H9 (cell line): ENCODE results near the gene KAT6B. TPM values are rescaled to one million over a fixed set of nuclear protein-coding genes. Genes with fewer than 3 reads are reported as not detected.

Experiments
- DNase-seq: peaks from one replicate; pipeline ENCODE4 v3.0.0-alpha.2; 2017
- H2AFZ ChIP-seq: one replicate; pipeline ENCODE4 v1.6.1; 2013; ENCODE audit warnings: mild to moderate bottlenecking, low read length, control low read depth, moderate library complexity
- H2AK5ac ChIP-seq: 2 replicates; pipeline ENCODE4 v1.6.1; 2013; ENCODE audit warnings: low read length, control low read depth, mixed read lengths; ENCODE audit not compliant: insufficient read length
- H2BK120ac ChIP-seq: one replicate; pipeline ENCODE4 v1.6.1; 2013; ENCODE audit warnings: low read depth, mild to moderate bottlenecking, low read length, control low read depth, inconsistent platforms; ENCODE audit not compliant: poor library complexity, severe bottlenecking
- H2BK12ac ChIP-seq: 2 replicates; pipeline ENCODE4 v1.6.1; 2013; ENCODE audit warnings: low read length, control low read depth, mixed read lengths, low read depth; ENCODE audit not compliant: insufficient read length
- H2BK15ac ChIP-seq: 2 replicates; pipeline ENCODE4 v1.6.1; 2013; ENCODE audit warnings: low read depth, low read length, control low read depth
- H2BK20ac ChIP-seq: one replicate; pipeline ENCODE4 v1.6.1; 2013; ENCODE audit warnings: low read depth, mild to moderate bottlenecking, low read length, control low read depth, inconsistent platforms; ENCODE audit not compliant: poor library complexity, severe bottlenecking
- H2BK5ac ChIP-seq: 2 replicates; pipeline ENCODE4 v1.6.1; 2013; ENCODE audit warnings: low read length, control low read depth, mixed read lengths; ENCODE audit not compliant: insufficient read length
- H3K14ac ChIP-seq: 2 replicates; pipeline ENCODE4 v1.6.1; 2013; ENCODE audit warnings: low read length, control low read depth; ENCODE audit not compliant: insufficient read depth
- H3K18ac ChIP-seq: 2 replicates; pipeline ENCODE4 v1.6.1; 2013; ENCODE audit warnings: low read depth, mild to moderate bottlenecking, mixed read lengths, low read length, control low read depth; ENCODE audit not compliant: insufficient read length
- H3K23ac ChIP-seq: 2 replicates; pipeline ENCODE4 v1.6.1; 2013; ENCODE audit warnings: low read length, control low read depth, mixed read lengths, low read depth; ENCODE audit not compliant: insufficient read length
- H3K23me2 ChIP-seq: 2 replicates; pipeline ENCODE4 v1.6.1; 2013; ENCODE audit warnings: low read depth, mild to moderate bottlenecking, mixed read lengths, low read length, control low read depth; ENCODE audit not compliant: insufficient read length, poor library complexity, severe bottlenecking
- H3K27ac ChIP-seq: 2 replicates; pipeline ENCODE4 v1.5.1; 2013; ENCODE audit warnings: low read length, control low read depth, mixed read lengths, low read depth; ENCODE audit not compliant: insufficient read length
- H3K27me3 ChIP-seq: 2 replicates; pipeline ENCODE4 v1.6.1; 2013; ENCODE audit warnings: low read length, control low read depth, inconsistent platforms; ENCODE audit not compliant: insufficient read depth
- H3K4ac ChIP-seq: 2 replicates; pipeline ENCODE4 v1.6.1; 2013; ENCODE audit warnings: low read depth, mild to moderate bottlenecking, control low read depth, inconsistent platforms, low read length, moderate library complexity
- H3K4me1 ChIP-seq: 2 replicates; pipeline ENCODE4 v1.6.1; 2013; ENCODE audit warnings: low read length, control low read depth, inconsistent platforms; ENCODE audit not compliant: insufficient read depth
- H3K4me2 ChIP-seq: 2 replicates; pipeline ENCODE4 v1.6.1; 2013; ENCODE audit warnings: low read length, control low read depth, mixed read lengths; ENCODE audit not compliant: insufficient read length, insufficient read depth
- H3K56ac ChIP-seq: 2 replicates; pipeline ENCODE4 v1.6.1; 2013; ENCODE audit warnings: low read depth, mild to moderate bottlenecking, mixed read lengths, low read length, control low read depth; ENCODE audit not compliant: insufficient read length
- H3K79me1 ChIP-seq: 2 replicates; pipeline ENCODE4 v1.6.1; 2013; ENCODE audit warnings: low read depth, mild to moderate bottlenecking, moderate library complexity, low read length, control low read depth, inconsistent platforms; ENCODE audit not compliant: insufficient read depth, poor library complexity, severe bottlenecking
- H3K79me2 ChIP-seq: 2 replicates; pipeline ENCODE4 v1.6.1; 2013; ENCODE audit warnings: low read length, control low read depth, inconsistent platforms; ENCODE audit not compliant: insufficient read depth
- H3K9ac ChIP-seq: 2 replicates; pipeline ENCODE4 v1.6.1; 2013; ENCODE audit warnings: low read length, control low read depth, mixed read lengths; ENCODE audit not compliant: insufficient read length; ENCODE audit errors: extremely low read depth
- H3K9me3 ChIP-seq: one replicate; pipeline ENCODE4 v1.6.1; 2013; ENCODE audit warnings: low read depth, low read length, inconsistent platforms; ENCODE audit not compliant: control insufficient read depth
- H3T11ph ChIP-seq: one replicate; pipeline ENCODE4 v1.6.1; 2013; ENCODE audit warnings: mild to moderate bottlenecking, low read length, control low read depth, inconsistent platforms
- H4K20me1 ChIP-seq: one replicate; pipeline ENCODE4 v1.6.1; 2013; ENCODE audit not compliant: control insufficient read depth, insufficient read length, insufficient read depth
- H4K5ac ChIP-seq: 2 replicates; pipeline ENCODE4 v1.6.1; 2013; ENCODE audit warnings: low read depth, mild to moderate bottlenecking, mixed read lengths, low read length, control low read depth; ENCODE audit not compliant: insufficient read length
- H4K8ac ChIP-seq: replicated peaks from 2 replicates; pipeline ENCODE4 v1.6.1; 2013; ENCODE audit warnings: low read length, control low read depth, mixed read lengths, low read depth; ENCODE audit not compliant: insufficient read length
- H4K91ac ChIP-seq: 2 replicates; pipeline ENCODE4 v1.6.1; 2013; ENCODE audit warnings: low read depth, mild to moderate bottlenecking, moderate library complexity, mixed read lengths, low read length, control low read depth; ENCODE audit not compliant: insufficient read length
- H3K27ac Mint-ChIP-seq, 3 experiments: 2 replicates in 2 of 3; 3 replicates in 1 of 3; pipeline ENCODE4 v1.8.0; 2020 to 2021; ENCODE audit warnings: mixed read lengths in 3 of 3, mild to moderate bottlenecking in 1 of 3, moderate library complexity in 1 of 3
- H3K27me3 Mint-ChIP-seq: 2 replicates; pipeline ENCODE4 v1.8.0; 2021; ENCODE audit warnings: low read depth, mild to moderate bottlenecking, moderate library complexity, mixed read lengths
- H3K36me3 Mint-ChIP-seq, 3 experiments: 2 replicates in 2 of 3; 3 replicates in 1 of 3; pipeline ENCODE4 v1.8.0; 2020 to 2021; ENCODE audit warnings: low read depth in 3 of 3, mixed read lengths in 3 of 3; ENCODE audit not compliant: insufficient read depth in 1 of 3
- H3K4me1 Mint-ChIP-seq, 2 experiments: 2 replicates each; pipeline ENCODE4 v1.8.0; 2020; ENCODE audit warnings: mixed read lengths in 2 of 2
- H3K4me3 Mint-ChIP-seq, 2 experiments: 2 replicates in 1 of 2; 3 replicates in 1 of 2; pipeline ENCODE4 v1.8.0; 2020 to 2021; ENCODE audit warnings: mild to moderate bottlenecking in 2 of 2, mixed read lengths in 2 of 2, moderate library complexity in 1 of 2
- H3K9me3 Mint-ChIP-seq, 2 experiments: 2 replicates in 1 of 2; 3 replicates in 1 of 2; pipeline ENCODE4 v1.8.0; 2020; ENCODE audit warnings: mild to moderate bottlenecking in 2 of 2, mixed read lengths in 2 of 2, moderate library complexity in 1 of 2
- CTCF ChIP-seq: fragments of 200-600 bp; sonication (generic); conservative IDR thresholded peaks from 3 replicates; pipeline ENCODE4 v1.8.0; 2021; ENCODE audit warnings: antibody characterized with exemption, mild to moderate bottlenecking
- WGBS: extraction: QIAGEN DNeasy Blood & Tissue Kit; methylation state at CpG from one replicate; pipeline ENCODE4 v1.1.7; 2013; ENCODE audit warnings: missing lambda C conversion rate, low lambda C conversion rate, mixed read lengths; ENCODE audit not compliant: insufficient read length; ENCODE audit errors: extremely low coverage; 5-methylcytosine and 5-hydroxymethylcytosine counted together
- total RNA-seq: library from RNA; stranded (reverse); gene quantifications from 2 replicates; pipeline ENCODE4 v1.2.1, GENCODE V29; 2021

The KAT6B gene
- total RNA-seq, 1 experiment from 2014 or later, result 34.2 TPM

GRCh38 chr10:74909670-74910069 is 83.3 kb downstream of the KAT6B start:
- no peak overlapping the region for H3T11ph ChIP-seq
- H3K9ac ChIP-seq, result no peak overlapping the region
- H3K27ac ChIP-seq, result no peak overlapping the region
- no peak overlapping the region for H2BK5ac ChIP-seq
- no peak overlapping the region for H3K14ac ChIP-seq
- H2BK15ac ChIP-seq, result no peak overlapping the region
- Mint-ChIP-seq H3K27ac (no peak overlapping the region), H3K27me3 (no peaks in the 10 kb centered on the region), H3K4me3 (no peak overlapping the region), H3K9me3 (no peaks in the 10 kb centered on the region), H3K4me1 (peaks cover 6 to 10% of the 10 kb centered on the region in 2 experiments; a peak in 1 of 4 replicates), H3K36me3 (no peaks in the 10 kb centered on the region)
- H2BK120ac ChIP-seq, result no peak overlapping the region
- WGBS, result no CpG with 5 or more reads among the region's 1 CpG
- H4K91ac ChIP-seq, result no peak overlapping the region
- H3K23me2 ChIP-seq, result no peaks in the 10 kb centered on the region
- DNase-seq, result no peak
- no peaks in the 10 kb centered on the region for H4K20me1 ChIP-seq
- no peak overlapping the region for H4K5ac ChIP-seq
- no peak for TF ChIP-seq CTCF
- no peaks in the 10 kb centered on the region for H3K9me3 ChIP-seq
- no peaks in the 10 kb centered on the region for H3K4me1 ChIP-seq
- no peak overlapping the region for H3K4me2 ChIP-seq
- no peaks in the 10 kb centered on the region for H3K79me2 ChIP-seq
- H4K8ac ChIP-seq, result no peak overlapping the region
- no peak overlapping the region for H3K4ac ChIP-seq
- no peak overlapping the region for H3K56ac ChIP-seq
- no peaks in the 10 kb centered on the region for H3K27me3 ChIP-seq
- no peak overlapping the region for H2AFZ ChIP-seq
- H2BK20ac ChIP-seq, result no peak overlapping the region
- H3K18ac ChIP-seq, result no peak overlapping the region
- no peak overlapping the region for H2BK12ac ChIP-seq
- H3K23ac ChIP-seq, result no peak overlapping the region
- H3K79me1 ChIP-seq, result no peaks in the 10 kb centered on the region
- H2AK5ac ChIP-seq, result no peak overlapping the region
